ENCODE data around the gene ODF2L.

DNA sequence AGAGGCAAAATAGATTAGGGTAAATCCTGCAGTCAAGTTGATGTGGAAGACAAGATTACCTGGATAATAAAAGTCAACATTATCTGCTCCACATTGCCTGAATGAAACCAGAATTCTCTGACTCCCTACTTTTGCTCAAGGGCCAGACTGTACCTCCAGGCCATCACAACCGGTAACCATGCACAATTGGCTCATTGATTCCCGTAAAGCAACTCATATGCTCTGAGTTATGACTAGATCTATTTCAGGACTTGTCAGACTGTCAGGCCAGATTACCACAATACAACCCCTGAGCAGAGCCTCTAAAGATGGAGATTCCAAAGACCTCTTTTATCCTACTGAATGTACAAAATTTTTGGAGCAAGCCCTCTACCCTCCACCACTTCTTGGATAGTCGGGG is 90.4 kb downstream of the ODF2L start:
- TF ChIP-seq EZH2 (IDR thresholded peaks at IDR 0.05; ENCODE audit: insufficient read depth, poor library complexity, severe bottlenecking) = no peak
- no peak for TF ChIP-seq EZH2phosphoT487 (IDR thresholded peaks at IDR 0.05; ENCODE audit: insufficient read depth, low read depth)

Data from GM23248 (cell line).